GM12891 (cell line): ENCODE measurements around the gene PRKAR2A.

ENCODE experiments used
- POLR2A ChIP-seq: IDR thresholded peaks from 2 replicates; pipeline ENCODE4 v1.6.1; 2011; ENCODE audit warnings: low read depth, low read length, control low read depth
- POLR2AphosphoS5 ChIP-seq: IDR thresholded peaks from 2 replicates; pipeline ENCODE4 v1.6.1; 2011; ENCODE audit warnings: low read depth, low read length, control low read depth
- POU2F2 ChIP-seq: IDR thresholded peaks from 2 replicates; pipeline ENCODE4 v1.6.1; 2011; ENCODE audit warnings: low read depth, mild to moderate bottlenecking, control low read depth, low read length, moderate library complexity
- SPI1 ChIP-seq: IDR thresholded peaks from 2 replicates; pipeline ENCODE4 v1.6.1; 2011; ENCODE audit warnings: low read depth, low read length, control low read depth
- TAF1 ChIP-seq: IDR thresholded peaks from 2 replicates; pipeline ENCODE4 v1.6.1; 2011; ENCODE audit warnings: low read depth, low read length, control low read depth

DNA sequence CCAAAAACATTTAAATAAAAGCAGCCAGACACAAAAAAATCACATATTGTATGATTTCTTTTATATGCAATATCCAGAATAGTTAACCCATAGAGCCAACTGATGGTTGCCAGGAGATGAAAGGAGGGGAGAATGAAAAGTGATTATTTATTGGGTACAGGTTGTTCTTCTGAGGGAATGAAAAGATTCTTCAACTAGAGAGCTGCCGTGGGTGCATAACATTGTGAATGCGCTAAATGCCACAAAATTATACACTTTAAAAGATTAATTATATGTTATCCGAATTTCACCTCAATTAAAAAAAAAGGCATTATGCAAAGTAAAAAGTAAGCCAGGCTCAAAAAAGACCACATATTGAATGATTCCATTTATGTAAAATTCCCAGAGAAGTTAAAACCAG, 36.1 kb downstream of the PRKAR2A start:
- TF ChIP-seq TAF1 (no peak), POLR2A (no peak), POLR2AphosphoS5 (no peak), POU2F2 (no peak), SPI1 (no peak)
